NCI-H187 treated with DMSO at 0.1 percent for 48 hours (cell line): ENCODE data around the gene ZNF513.
A peak's percentile ranks its signal among the peaks of the same experiment; 100 is the strongest.

ENCODE experiments used
- DNase-seq: peaks from one replicate; lab custom pipeline; 2025; lab: John Stamatoyannopoulos, UW

Gene ZNF513

DNA sequence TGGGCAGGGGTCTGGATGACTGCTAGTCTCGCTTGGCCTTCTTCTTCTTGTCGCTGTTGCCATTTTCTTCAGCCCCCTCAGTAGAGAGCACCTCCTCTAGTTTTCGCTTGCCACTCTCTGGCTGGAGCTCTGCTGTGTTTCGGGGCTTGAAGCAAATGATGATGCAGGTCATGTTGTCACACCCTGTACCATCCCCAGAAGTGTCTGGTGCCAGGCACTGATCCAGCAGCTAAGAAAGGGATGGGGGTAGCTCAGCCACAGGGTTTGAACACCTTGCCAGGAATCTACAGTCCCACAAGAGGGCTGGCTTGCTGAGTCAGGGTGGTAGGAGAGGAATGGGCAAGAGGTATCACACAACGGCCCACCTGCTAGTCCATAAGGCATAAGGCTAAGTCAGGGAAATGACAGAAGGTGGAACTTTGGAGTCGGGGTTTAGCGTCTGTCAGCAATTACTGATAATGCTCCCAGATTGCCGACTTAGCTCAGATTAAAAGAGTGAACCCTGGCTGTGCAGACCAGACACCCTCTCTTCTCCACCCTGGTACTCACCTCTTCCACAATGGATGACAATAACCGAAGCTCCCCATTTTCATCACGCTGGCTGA lies 1.1 kb upstream of the ZNF513 start:
- DNase-seq: no peak

GRCh38 chr2:27379836-27380625 lies 503 bp downstream of the ZNF513 start:
- no peak for DNase-seq

DNA sequence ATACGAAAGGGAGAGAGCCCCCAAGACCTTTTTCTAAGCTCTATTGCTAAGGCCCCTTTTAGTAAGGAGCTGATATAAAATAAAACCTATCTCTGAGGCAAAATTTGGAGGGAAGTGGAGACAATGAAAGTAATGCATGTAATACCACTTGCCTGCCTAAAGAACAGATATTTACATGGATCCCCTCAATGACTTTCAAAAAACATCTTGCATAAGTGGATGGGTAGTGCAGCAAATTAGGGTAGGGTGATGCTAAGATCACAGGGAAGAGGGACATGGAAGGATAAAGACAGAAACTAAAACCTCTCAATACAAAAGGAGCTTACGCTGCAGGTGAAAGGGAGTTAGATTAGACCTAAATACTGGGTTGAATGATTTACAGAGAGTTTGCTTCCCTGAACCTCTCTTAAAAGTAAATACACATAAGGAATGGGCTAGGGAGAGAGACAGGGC lies 1.1 kb downstream of the ZNF513 start:
- DNase-seq: no peak

DNA sequence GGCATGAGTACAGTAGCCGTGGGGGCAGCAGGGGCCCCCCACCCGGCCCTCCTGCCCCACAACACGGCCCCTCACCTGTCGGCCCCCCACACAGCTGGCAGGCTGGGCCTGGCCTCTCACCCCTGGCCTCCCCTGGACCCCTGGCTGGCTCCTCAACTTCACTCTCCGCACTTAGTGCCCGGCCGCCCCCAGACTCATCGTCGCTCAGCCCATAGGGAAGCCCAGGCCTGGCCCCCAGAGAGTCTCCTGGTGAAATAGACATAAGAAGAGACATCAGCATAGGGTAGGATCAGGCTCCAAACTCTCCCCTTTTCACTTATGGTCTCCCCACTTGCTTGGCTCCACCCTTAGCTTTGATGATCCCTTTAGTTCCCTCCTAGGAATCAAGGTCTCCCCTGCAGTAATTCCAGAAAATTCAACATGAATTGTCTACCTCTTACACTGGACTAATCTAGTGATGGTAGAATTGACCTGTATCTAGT lies 1.7 kb downstream of the ZNF513 start:
- DNase-seq: no peak

DNA sequence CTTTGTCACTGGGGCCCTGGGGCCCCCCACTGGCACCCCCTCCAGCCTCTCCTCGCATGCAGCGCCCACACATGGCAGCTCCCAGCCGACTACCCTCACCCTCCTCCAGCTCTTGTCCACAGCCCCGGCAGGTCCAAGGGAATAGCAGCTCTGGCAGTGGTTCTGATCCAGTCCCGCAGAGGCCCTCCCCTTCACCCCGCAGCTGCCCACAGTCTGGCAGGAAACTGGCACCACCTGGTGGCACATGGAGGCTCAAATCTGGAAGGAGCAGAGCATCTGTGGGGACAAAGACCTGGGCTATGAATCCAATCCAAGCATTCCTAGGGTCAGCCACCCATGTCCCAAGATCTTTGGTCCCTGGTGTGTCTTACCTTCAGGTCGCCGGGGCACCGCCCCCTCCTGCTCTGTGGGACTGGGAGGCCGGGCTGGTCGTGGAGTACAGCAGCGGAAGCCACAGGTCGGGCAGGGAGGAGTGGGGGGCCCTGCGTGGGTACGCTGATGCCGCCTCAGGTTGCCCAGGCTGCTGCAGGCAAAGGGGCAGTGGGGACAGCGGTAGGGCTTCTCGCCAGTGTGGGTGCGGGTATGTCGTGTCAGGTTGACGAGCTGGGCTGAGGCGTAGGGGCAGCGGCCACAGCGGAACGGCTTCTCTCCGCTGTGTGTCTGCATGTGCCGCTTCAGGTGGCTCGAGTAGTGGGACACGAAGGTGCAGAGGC lies 2.3 kb downstream of the ZNF513 start:
- DNase-seq: no peak

- no peak for DNase-seq
Observed at GRCh38 chr2:27377618-27378095, 2.9 kb downstream of the ZNF513 start.

GRCh38 chr2:27376866-27377617 lies 3.5 kb downstream of the ZNF513 start:
- DNase-seq: no peak

DNA sequence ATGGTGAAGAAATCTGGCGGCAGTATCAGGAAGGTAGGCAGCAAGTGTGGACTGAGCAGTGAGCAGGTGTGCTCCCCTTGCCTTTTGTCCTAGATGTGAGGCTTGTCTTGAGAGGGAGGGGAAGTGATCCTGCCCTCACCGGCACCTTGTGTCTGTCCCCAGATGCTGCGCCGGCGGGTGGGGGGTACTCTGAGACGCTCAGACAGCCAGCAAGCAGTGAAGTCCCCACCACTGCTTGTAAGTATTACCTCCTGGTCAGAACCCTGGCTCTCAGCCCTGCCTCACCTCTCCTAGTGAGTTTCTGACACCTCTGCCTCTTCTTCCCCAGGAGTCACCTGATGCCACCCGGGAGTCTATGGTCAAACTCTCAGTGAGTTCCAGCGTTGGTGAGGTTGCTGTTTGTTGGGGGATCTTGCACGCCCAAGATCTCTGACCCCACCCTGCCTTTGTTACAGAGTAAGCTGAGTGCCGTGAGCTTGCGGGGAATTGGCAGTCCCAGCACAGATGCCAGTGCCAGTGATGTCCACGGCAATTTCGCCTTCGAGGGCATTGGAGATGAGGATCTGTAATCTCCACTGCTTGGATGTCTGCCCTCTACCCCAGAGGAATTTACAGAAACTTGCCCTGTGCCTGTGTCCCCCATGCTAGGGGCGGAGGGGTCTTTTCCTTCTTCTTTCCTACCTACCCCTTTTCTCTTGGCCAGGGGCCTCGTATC lies 4.2 kb downstream of the ZNF513 start:
- DNase-seq: no peak

DNA sequence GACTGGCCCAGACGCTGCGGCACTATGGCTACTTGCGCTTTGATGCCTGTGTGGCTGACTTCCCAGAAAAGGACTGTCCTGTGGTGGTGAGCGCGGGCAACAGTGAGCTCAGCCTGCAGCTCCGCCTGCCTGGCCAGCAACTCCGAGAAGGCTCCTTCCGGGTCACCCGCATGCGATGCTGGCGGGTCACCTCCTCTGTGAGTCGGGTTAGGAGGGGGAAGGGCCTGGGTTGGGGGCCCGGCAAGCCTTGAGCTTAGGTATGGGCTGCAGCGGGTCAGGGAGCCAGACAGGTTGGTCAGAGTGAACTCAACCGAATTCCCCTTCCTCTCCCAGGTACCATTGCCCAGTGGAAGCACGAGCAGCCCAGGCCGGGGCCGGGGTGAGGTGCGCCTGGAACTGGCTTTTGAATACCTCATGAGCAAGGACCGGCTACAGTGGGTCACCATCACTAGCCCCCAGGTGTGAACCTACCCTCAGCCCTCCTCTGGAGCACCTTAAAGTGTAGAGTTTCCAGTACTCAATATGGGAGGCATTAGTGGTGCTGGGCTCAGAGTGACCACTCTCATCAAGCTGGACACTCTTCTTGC lies 4.9 kb downstream of the ZNF513 start:
- no peak for DNase-seq

DNA sequence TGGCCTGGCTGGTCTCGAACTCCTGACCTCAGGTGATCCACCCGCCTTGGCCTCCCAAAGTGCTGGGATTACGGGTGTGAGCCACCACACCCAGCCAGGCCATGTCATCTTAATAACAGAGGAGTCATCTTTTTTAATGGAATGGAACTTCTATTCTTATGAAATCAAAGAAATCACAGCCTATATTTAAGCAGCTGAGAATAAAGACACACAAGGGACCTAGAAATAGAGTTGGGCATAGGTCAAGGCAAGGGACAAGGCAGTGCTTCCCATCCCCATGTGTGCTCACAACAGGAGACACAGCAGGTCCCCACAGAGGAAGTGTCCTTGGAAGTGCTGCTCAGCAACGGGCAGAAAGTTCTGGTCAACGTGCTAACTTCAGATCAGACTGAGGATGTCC lies 7.0 kb downstream of the ZNF513 start:
- no peak for DNase-seq

- no peak for DNase-seq
Observed at GRCh38 chr2:27372937-27373336, 7.6 kb downstream of the ZNF513 start.

DNA sequence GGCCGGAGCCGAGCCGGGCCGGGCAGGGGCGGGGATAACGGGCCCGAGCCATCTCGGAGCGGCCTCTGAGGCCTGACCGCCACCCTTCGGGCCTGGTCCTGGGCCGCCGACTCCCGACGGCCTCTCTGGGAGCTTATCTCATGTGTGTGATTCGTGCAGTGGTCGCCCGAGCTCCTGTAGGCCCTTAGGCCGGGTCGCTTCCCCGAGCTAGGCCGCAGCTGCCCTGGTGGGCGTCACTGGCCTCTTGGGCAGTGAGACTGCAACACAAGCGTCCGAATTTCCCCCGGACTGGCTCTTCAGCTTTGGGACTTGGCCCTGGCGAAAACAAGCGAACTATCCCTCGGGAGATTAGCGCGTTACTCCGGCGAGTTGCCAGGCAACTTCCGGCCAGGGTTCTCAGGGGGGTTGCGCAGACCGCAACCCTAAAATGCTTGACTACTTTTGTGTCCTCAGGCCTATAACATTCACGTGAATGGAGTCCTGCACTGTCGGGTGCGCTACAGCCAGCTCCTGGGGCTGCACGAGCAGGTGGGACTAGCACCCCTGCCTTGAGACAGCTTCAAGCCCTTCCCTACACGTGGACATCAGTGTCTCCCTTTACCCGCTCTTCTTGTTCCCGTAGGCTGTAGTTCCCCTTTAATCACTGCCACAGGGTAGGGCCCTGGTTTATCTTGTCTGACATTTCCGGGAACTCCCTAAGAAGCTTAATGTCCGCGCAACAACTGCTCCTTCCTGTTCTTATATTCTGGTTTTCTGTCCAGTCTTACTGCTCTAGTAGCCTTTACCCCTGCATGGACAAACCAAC lies 9.5 kb downstream of the ZNF513 start:
- no peak for DNase-seq

DNA sequence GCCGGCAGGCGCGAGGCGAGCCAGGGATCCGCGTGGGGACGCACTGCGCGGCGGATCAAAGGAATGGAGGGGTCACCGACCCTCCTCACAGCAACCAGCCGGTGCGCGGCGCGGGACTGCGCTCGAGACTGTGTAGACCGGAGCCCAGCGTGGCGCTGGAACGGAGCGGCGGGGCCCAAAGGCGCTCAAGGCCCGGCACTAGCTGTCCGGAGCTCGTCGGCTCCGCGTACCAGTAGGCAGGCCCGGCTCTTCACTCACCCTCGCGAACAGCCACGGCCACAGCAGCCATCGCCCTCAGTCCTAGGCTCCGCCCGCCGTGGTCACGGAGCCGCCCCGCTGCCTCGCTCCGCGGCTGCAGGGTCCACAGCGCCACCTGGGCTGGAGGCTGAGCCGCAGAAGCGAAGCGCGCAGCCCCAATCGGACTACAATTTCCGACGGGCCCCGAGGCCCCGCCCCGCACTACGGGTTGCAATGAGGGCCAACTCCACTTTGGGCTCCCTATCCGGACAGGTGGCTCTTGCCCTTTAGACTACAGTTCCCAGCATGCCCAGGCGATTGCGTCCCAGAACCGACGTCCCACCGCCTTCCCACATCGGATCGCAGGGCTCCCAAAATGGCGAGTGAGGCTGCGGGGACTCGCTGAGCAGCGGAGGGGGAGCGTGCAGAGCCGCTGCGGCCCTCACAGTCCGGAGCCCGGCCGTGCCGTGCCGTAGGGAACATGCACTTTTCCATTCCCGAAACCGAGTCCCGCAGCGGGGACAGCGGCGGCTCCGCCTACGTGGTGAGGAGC lies 10.3 kb downstream of the ZNF513 start, which contains the start of the genes EIF2B4 and SNX17:
Gene EIF2B4, minus strand, starts transcription at position 313 of the 790 bp plus-strand sequence. Its CDS starts 24 bp downstream, at position 289.
Gene SNX17, plus strand, starts transcription at position 591 of the 790 bp plus-strand sequence. Its CDS starts 128 bp downstream, at position 719.
- peak; percentile 89 for DNase-seq

DNA sequence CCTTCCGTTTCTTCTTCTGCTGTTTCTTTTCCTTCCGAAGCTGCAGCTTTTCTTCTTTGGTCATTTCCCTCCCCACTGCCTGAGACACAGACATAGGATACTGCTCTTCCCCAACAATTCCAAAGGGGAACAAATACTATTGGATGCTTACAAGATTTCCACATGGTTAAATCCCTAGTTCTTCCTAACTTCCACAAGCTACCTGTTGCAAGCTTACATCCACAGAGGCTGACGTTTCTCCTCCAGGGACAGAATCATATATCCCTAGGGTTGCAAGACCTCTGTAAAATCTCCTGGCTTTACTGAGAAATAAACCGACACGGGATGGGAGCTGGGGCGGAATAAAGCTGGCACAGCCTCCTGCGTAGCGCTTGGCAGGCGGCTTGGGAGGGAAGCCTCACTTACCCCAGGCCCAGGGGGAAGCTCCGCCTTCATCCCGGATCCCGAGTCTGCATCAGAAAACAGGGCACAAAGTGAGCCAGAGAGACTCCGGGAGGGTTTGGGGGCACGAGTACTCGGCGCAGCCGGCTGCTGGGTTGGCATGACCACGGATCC lies 11.0 kb downstream of the ZNF513 start:
- no peak for DNase-seq

DNA sequence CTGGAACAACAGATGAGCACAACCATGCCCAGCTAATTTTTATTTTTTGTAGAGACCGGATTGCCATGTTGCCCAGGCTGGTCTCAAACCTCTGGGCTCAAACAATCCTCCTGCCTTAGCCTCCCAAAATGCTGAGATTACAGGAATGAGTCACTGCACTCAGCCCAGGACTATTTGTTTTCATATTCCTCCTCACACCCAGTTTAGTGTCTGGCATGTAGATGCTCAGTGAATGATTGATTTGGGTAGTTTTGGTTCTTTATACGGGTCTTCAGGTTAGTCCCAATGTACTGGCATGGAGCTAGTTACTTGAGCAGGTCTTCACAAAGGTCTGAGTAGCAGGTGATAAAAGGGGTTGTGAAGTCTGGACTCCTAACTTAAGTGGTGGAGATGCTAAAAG lies 16.6 kb downstream of the ZNF513 start:
- no peak for DNase-seq

DNA sequence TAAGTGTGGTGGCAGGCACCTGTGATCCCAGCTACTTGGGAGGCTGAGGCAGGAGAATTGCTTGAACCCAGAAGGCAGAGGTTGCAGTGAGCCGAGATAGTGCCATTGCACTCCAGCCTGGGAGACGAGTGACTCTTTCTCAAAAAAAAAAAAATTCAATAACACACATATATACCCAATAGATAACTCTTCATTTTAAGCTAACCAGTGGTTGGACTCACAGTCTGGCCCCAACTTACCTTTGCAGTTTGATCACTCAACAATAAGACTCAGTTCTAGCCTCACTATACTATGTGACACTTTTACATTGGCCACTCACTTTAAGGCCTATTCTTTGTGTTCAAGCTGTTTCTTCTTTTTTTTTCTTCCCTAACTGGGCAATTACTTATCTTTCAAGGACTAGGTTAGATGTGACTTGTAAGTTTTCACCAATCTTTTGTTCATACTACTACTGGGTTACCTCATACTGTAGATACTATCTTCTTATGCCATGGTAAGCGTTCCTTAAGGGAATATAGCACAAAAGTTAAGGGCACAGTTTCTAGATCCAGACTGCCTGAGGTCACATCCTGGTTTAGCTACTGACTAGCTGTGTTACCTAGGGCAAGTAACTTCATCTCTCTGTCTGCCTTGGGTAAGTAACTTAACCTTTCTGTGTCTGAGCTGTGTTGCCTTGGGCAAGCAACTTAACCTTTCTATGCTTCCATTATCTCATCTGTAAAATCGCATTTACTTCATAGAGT lies 17.7 kb downstream of the ZNF513 start:
- no peak for DNase-seq

DNA sequence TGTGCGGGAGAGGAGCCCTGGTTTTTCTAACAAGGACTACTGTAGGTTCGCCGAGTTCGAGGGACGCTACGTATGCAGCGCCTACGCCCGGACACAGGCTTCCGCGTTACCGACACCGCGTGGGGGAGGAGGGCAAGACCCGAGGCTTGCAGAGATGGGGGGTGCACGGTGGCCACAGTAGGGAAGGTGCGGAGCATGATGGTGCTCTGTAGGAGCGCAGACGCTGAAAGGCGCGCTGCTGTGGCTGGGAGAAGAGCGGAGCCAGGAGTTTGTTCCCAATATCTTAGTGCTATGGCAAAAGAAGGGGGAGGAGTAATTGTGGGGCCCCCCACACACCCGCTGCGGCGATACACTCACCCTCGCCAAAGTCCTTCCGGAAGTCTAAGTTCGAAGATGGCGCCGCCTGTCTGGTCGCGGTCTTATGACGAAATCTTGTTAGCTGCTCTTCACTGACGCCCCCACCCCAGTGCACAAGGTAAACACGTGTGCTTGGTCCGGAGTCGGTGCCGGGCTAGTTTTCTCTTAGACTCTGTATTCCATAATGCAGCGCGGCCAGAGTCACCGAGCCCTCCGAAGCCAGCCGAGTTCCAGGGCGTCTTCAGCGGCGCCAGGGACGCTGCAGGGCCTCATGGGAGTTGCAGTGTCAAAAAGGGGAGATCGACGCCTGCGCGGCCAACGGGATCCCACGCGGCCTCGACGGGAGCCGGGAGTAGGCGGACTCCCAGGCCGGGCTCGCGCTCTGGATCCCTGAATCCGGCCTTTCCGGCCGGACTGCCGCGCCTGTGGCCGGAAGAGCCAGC lies 24.0 kb downstream of the ZNF513 start, which contains the start of gene GTF3C2:
Gene GTF3C2, minus strand, starts transcription at position 383 of the 800 bp plus-strand sequence. CDS start 13,210 bp downstream, outside the sequence.
- DNase-seq: peak; percentile 89
